GM12892 (cell line): Measurements from ENCODE around the gene GRXCR2.

Experiments
- POLR2A ChIP-seq: IDR thresholded peaks from 2 replicates; pipeline ENCODE4 v1.6.1; 2011; ENCODE audit warnings: low read depth, low read length, control low read depth
- POLR2AphosphoS5 ChIP-seq: IDR thresholded peaks from 2 replicates; pipeline ENCODE4 v1.6.1; 2011; ENCODE audit warnings: low read depth, low read length, control low read depth

DNA sequence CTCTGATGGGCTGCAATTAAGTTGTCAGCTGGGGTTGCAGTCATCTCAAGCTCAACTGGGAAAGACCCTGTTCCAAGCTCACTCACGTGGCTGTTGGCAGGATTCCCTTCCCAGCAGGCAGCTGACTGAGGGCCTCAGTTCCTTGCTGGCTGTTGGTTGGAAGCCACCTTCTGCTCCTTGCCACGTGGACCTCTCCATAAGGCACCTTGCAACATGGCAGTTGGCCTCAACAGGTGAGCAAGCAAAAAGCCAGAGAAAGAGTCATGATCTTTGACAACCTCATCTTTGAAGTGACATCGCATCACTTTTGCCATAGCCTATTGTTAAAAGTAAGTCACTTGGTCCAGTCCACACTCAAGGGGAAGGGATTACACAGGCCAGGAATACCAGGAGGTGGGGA, 19.8 kb downstream of the GRXCR2 start:
- TF ChIP-seq POLR2A, result no peak
- TF ChIP-seq POLR2AphosphoS5, result no peak
